Fibroblast of the aortic adventitia (primary cell): ENCODE measurements around the gene TSEN15. TPM values are rescaled to one million over a fixed set of nuclear protein-coding genes. Genes with fewer than 3 reads are reported as not detected.
"Not testable (repeated sequence)": the region's sequence is repeated elsewhere in the genome, so short reads cannot be mapped to it uniquely, and the experiment has no call there.

Experiments
- DNase-seq: peaks from one replicate; pipeline ENCODE4 v3.0.0-alpha.2; 2010; ENCODE audit warnings: low read depth
- H3K4me3 ChIP-seq: 2 replicates; pipeline ENCODE4 v1.5.1; 2011; ENCODE audit warnings: low read depth, mild to moderate bottlenecking, control low read depth, low read length, moderate library complexity
- CTCF ChIP-seq: IDR thresholded peaks from 2 replicates; pipeline ENCODE4 v1.5.1; 2011; ENCODE audit warnings: mild to moderate bottlenecking, low read length, control low read depth, inconsistent platforms; ENCODE audit not compliant: insufficient read depth
- total RNA-seq: library from RNA; depleted of rRNA; stranded (reverse); fragments of >200 nt; gene quantifications from 2 replicates; pipeline ENCODE4 v1.2.3, GENCODE V29; 2012; ENCODE audit warnings: low replicate concordance

The TSEN15 gene
- total RNA-seq, 1 donor: 65.8 TPM

- no peak for TF ChIP-seq CTCF
- H3K4me3 ChIP-seq: no peak overlapping the region
- no peak for DNase-seq
These were observed 6.7 kb upstream of the TSEN15 start for GRCh38 chr1:184044603-184045376.

- DNase-seq, H3K4me3 ChIP-seq: not testable (repeated sequence)
These were observed 4.0 kb upstream of the TSEN15 start for GRCh38 chr1:184047541-184047940.

- DNase-seq: no peak
- H3K4me3 ChIP-seq: no peak overlapping the region
- no peak for TF ChIP-seq CTCF
These were observed 2.8 kb upstream of the TSEN15 start for GRCh38 chr1:184048561-184049240.

GRCh38 chr1:184049291-184049690, 2.2 kb upstream of the TSEN15 start:
- no peak for DNase-seq
- no peak overlapping the region for H3K4me3 ChIP-seq
- TF ChIP-seq CTCF: no peak

- DNase-seq: no peak
- H3K4me3 ChIP-seq: no peak overlapping the region
- TF ChIP-seq CTCF: no peak
These were observed 1.6 kb upstream of the TSEN15 start for GRCh38 chr1:184049836-184050468.

GRCh38 chr1:184050636-184051035, 894 bp upstream of the TSEN15 start:
- no peak for TF ChIP-seq CTCF
- peak overlapping the region; percentile 85 for H3K4me3 ChIP-seq
- DNase-seq: peak; percentile 65

- H3K4me3 ChIP-seq: peak overlapping the region; percentile 85
- no peak for TF ChIP-seq CTCF
- no peak for DNase-seq
These were observed 419 bp upstream of the TSEN15 start for GRCh38 chr1:184051138-184051484.
